ENCODE results near the gene DUSP28.

GRCh38 chr2:240591784-240592183, 31.6 kb downstream of the DUSP28 start:
- TF ChIP-seq POLR2A (IDR thresholded peaks at IDR 0.05; ENCODE audit: low read depth, low read length) (no peak), TAF1 (IDR thresholded peaks at IDR 0.05; ENCODE audit: low read depth, low read length) (no peak)

Data from GM12891 (cell line).